IMR-90 (cell line): ENCODE results near the gene SMYD2. TPM values are rescaled to one million over a fixed set of nuclear protein-coding genes. Genes with fewer than 3 reads are reported as not detected.

Experiments
- ATAC-seq: fragments of 200-7000 bp; cut with Tn5 transposase; 2 replicates; pipeline ENCODE4 v1.9.1; 2020; ENCODE audit warnings: low read depth, mild to moderate bottlenecking, moderate library complexity
- BruUV-seq: library from RNA; stranded (reverse); fragments of 400-500 nt; replicated peaks from 2 replicates; lab custom pipeline; 2021; lab: Mats Ljungman, UMichigan
- CTCF ChIA-PET: fragments of 300-600 bp; formaldehyde crosslinking; extraction: SDS; loops from one replicate; lab custom pipeline; 2021; ENCODE audit warnings: antibody characterized with exemption; lab: Yijun Ruan, JAX
- POLR2A ChIA-PET: fragments of 300-600 bp; sonication (Branson Sonifier 250); formaldehyde crosslinking; loops from one replicate; lab custom pipeline; 2022; ENCODE audit warnings: antibody characterized with exemption; ENCODE audit not compliant: unreplicated experiment; lab: Charles Lee
- DNase-seq: peaks from one replicate; pipeline ENCODE4 v3.0.0; 2013
- H2AFZ ChIP-seq: replicated peaks from 2 replicates; pipeline ENCODE3; 2013; ENCODE audit warnings: low read length, mild to moderate bottlenecking; ENCODE audit not compliant: poor library complexity
- H2AK5ac ChIP-seq: 2 replicates; pipeline ENCODE4 v1.6.1; 2013; ENCODE audit warnings: low read depth, low read length, inconsistent platforms
- H2AK9ac ChIP-seq: replicated peaks from 2 replicates; pipeline ENCODE3; 2013; ENCODE audit warnings: mild to moderate bottlenecking, low read depth, low read length, moderate library complexity; ENCODE audit not compliant: poor library complexity
- H2BK120ac ChIP-seq: 2 replicates; pipeline ENCODE4 v1.6.1; 2013; ENCODE audit warnings: low read depth, low read length, inconsistent platforms
- H2BK15ac ChIP-seq: 3 replicates; pipeline ENCODE4 v1.6.1; 2013; ENCODE audit warnings: low read depth, low read length, inconsistent platforms
- H2BK20ac ChIP-seq: 2 replicates; pipeline ENCODE4 v1.6.1; 2013; ENCODE audit warnings: low read depth, mild to moderate bottlenecking, inconsistent platforms, low read length, moderate library complexity
- H2BK5ac ChIP-seq: 2 replicates; pipeline ENCODE4 v1.6.1; 2013; ENCODE audit warnings: mild to moderate bottlenecking, low read depth, low read length, inconsistent platforms; ENCODE audit not compliant: poor library complexity, severe bottlenecking
- H3K14ac ChIP-seq: replicated peaks from 2 replicates; pipeline ENCODE4 v1.6.1; 2013; ENCODE audit warnings: low read depth, low read length, inconsistent platforms
- H3K18ac ChIP-seq: 2 replicates; pipeline ENCODE4 v1.6.1; 2013; ENCODE audit warnings: low read depth, low read length, control low read depth
- H3K23ac ChIP-seq: 2 replicates; pipeline ENCODE4 v1.6.1; 2013; ENCODE audit warnings: low read depth, low read length, inconsistent platforms
- H3K27ac ChIP-seq: 2 replicates; pipeline ENCODE4 v1.5.1; 2013; ENCODE audit warnings: mild to moderate bottlenecking, control low read depth, low read length; ENCODE audit not compliant: insufficient read depth
- H3K27me3 ChIP-seq: 2 replicates; pipeline ENCODE4 v1.6.1; 2013; ENCODE audit warnings: low read length; ENCODE audit not compliant: control insufficient read depth, insufficient read depth
- H3K36me3 ChIP-seq: 2 replicates; pipeline ENCODE4 v1.6.1; 2013; ENCODE audit warnings: low read length, mixed read lengths; ENCODE audit not compliant: control insufficient read depth, insufficient read depth
- H3K4ac ChIP-seq: 2 replicates; pipeline ENCODE4 v1.6.1; 2013; ENCODE audit warnings: low read depth, low read length, inconsistent platforms
- H3K4me1 ChIP-seq: 2 replicates; pipeline ENCODE4 v1.6.1; 2013; ENCODE audit warnings: low read length, mixed read lengths; ENCODE audit not compliant: control insufficient read depth, insufficient read depth
- H3K4me2 ChIP-seq: 2 replicates; pipeline ENCODE4 v1.6.1; 2013; ENCODE audit warnings: low read depth, mild to moderate bottlenecking, control low read depth, low read length, moderate library complexity
- H3K4me3 ChIP-seq: 2 replicates; pipeline ENCODE4 v1.5.1; 2013; ENCODE audit warnings: low read depth, mild to moderate bottlenecking, control low read depth, low read length, moderate library complexity; ENCODE audit not compliant: insufficient read depth
- H3K56ac ChIP-seq: 2 replicates; pipeline ENCODE4 v1.6.1; 2013; ENCODE audit warnings: low read length, inconsistent platforms; ENCODE audit not compliant: insufficient read depth; ENCODE audit errors: extremely low read depth
- H3K79me1 ChIP-seq, 2 experiments: 2 replicates each; pipeline ENCODE4 v1.6.1; 2013; ENCODE audit warnings: low read length in 2 of 2, inconsistent platforms in 1 of 2, low read depth in 1 of 2
- H3K9ac ChIP-seq: 2 replicates; pipeline ENCODE4 v1.6.1; 2013; ENCODE audit warnings: low read depth, low read length, control low read depth
- H3K9me1 ChIP-seq: 2 replicates; pipeline ENCODE4 v1.6.1; 2013; ENCODE audit warnings: low read length, inconsistent platforms; ENCODE audit not compliant: insufficient read depth
- H3K9me3 ChIP-seq: 2 replicates; pipeline ENCODE4 v1.6.1; 2013; ENCODE audit warnings: low read length; ENCODE audit not compliant: control insufficient read depth, insufficient read depth
- H4K20me1 ChIP-seq: 2 replicates; pipeline ENCODE4 v1.6.1; 2013; ENCODE audit warnings: low read length, inconsistent platforms; ENCODE audit not compliant: insufficient read depth
- H4K5ac ChIP-seq: 2 replicates; pipeline ENCODE4 v1.6.1; 2013; ENCODE audit warnings: mild to moderate bottlenecking, low read depth, low read length, control low read depth
- H4K8ac ChIP-seq, 2 experiments: 2 replicates each; pipeline ENCODE4 v1.6.1; 2013; ENCODE audit warnings: low read depth in 2 of 2, low read length in 2 of 2, control low read depth in 1 of 2, inconsistent platforms in 1 of 2
- H4K91ac ChIP-seq: 2 replicates; pipeline ENCODE4 v1.6.1; 2013; ENCODE audit warnings: low read depth, low read length, inconsistent platforms; ENCODE audit not compliant: insufficient read depth
- BHLHE40 ChIP-seq: fragments of 150-350 bp; IDR thresholded peaks from 2 replicates; pipeline ENCODE4 v1.6.1; 2016; ENCODE audit warnings: mild to moderate bottlenecking, low read depth, low read length
- CEBPB ChIP-seq: IDR thresholded peaks from 2 replicates; pipeline ENCODE4 v1.6.1; 2012; ENCODE audit warnings: low read depth, low read length, improper control_type of control experiment
- CTCF ChIP-seq: conservative IDR thresholded peaks from 2 replicates; pipeline ENCODE4 v1.5.1; 2012; ENCODE audit warnings: mild to moderate bottlenecking, low read depth, low read length, improper control_type of control experiment
- MAFK ChIP-seq: IDR thresholded peaks from 2 replicates; pipeline ENCODE4 v1.6.1; 2012; ENCODE audit warnings: low read depth, low read length, improper control_type of control experiment
- MAZ ChIP-seq: IDR thresholded peaks from 2 replicates; pipeline ENCODE4 v1.6.1; 2012; ENCODE audit warnings: low read depth, mild to moderate bottlenecking, low read length, improper control_type of control experiment, moderate library complexity, borderline replicate concordance
- NFE2L2 ChIP-seq: fragments of 150-350 bp; IDR thresholded peaks from 2 replicates; pipeline ENCODE4 v1.6.1; 2016; ENCODE audit warnings: low read depth, mild to moderate bottlenecking, low read length
- POLR2A ChIP-seq: IDR thresholded peaks from 2 replicates; pipeline ENCODE4 v1.6.1; 2012; ENCODE audit warnings: mild to moderate bottlenecking, low read depth, low read length
- RAD21 ChIP-seq: IDR thresholded peaks from 2 replicates; pipeline ENCODE4 v1.6.1; 2012; ENCODE audit warnings: low read length, improper control_type of control experiment
- RCOR1 ChIP-seq: IDR thresholded peaks from 2 replicates; pipeline ENCODE4 v1.6.1; 2012; ENCODE audit warnings: mild to moderate bottlenecking, low read length, improper control_type of control experiment; ENCODE audit not compliant: insufficient replicate concordance
- WGBS, 2 experiments: methylation state at CpG; one replicate each; pipeline versions ENCODE4 v1.1.5 to v1.1.7; 2013; ENCODE audit warnings: missing lambda C conversion rate in 2 of 2; ENCODE audit not compliant: insufficient read length in 1 of 2; ENCODE audit errors: extremely low coverage in 2 of 2; 5-methylcytosine and 5-hydroxymethylcytosine counted together
- dilution Hi-C: fragments of 300-500 bp; cut with HindIII; formaldehyde crosslinking; loops from one replicate; pipeline ENCODE4 v1.14.3; 2018; ENCODE audit warnings: low sequenced_read_pairs; ENCODE audit not compliant: unreplicated experiment
- in situ Hi-C: fragments of 300-500 bp; cut with MboI; formaldehyde crosslinking; loops from 3 replicates; pipeline ENCODE4 v1.14.3; 2019; ENCODE audit warnings: low sequenced_read_pairs, inconsistent platforms, mixed read lengths
- intact Hi-C: fragments of 100-400 bp; cut with micrococcal nuclease; formaldehyde crosslinking; loops from 2 replicates; pipeline ENCODE4 v1.10.0; 2022
- polyA plus RNA-seq, 3 experiments: library from polyadenylated mRNA; depleted of rRNA; stranded (reverse); fragments of >200 nt; gene quantifications; 2 replicates each; pipeline ENCODE4 v1.2.3, GENCODE V29; 2012; ENCODE audit warnings: low replicate concordance in 1 of 3
- total RNA-seq: library from RNA; depleted of rRNA; stranded (reverse); fragments of >200 nt; gene quantifications from 2 replicates; pipeline ENCODE4 v1.2.3, GENCODE V29; 2012
- TF ChIP-seq, protein P1 (sequence below): fragments of 150-350 bp; IDR thresholded peaks from 2 replicates; pipeline ENCODE4 v1.6.1; 2016; ENCODE audit warnings: low read depth, mild to moderate bottlenecking, low read length, moderate library complexity, borderline replicate concordance

Gene SMYD2
- total and polyA plus RNA-seq, 2 of the 4 experiments (the other 2 are of a cell fraction) = 32.7 to 61.7 TPM

GRCh38 chr1:214330715-214331114, 49.8 kb downstream of the SMYD2 start:
- no peak overlapping the region for H2AFZ ChIP-seq
- no peak overlapping the region for H4K8ac ChIP-seq
- no peaks in the 10 kb centered on the region for H3K9me3 ChIP-seq
- no peak overlapping the region for H4K5ac ChIP-seq
- no peak overlapping the region for H3K4ac ChIP-seq
- no peak overlapping the region for H2BK120ac ChIP-seq
- in situ Hi-C loops = loop anchor here (5.0 kb wide), 3 partner anchors 118 to 1197 kb away; no protein-coding TSS in a partner anchor
- H3K14ac ChIP-seq = no peak overlapping the region
- ATAC-seq (no peak), DNase-seq (no peak)
- no peak overlapping the region for H2AK5ac ChIP-seq
- H3K18ac ChIP-seq = no peak overlapping the region
- H3K56ac ChIP-seq = no peak overlapping the region
- H3K23ac ChIP-seq = no peak overlapping the region
- H3K4me1 ChIP-seq = peaks cover 5% of the 10 kb centered on the region
- no peak overlapping the region for H3K4me2 ChIP-seq
- POLR2A ChIA-PET = no interaction called here
- WGBS, 2 experiments = no CpG with 5 or more reads among the region's 12 CpGs
- CTCF ChIA-PET = interaction anchor here (1.0 to 7.9 kb wide), 6 partner anchors 69 to 1193 kb away, joined by 3 to 79 read pairs (median 9); no protein-coding TSS in a partner anchor
- H3K9ac ChIP-seq = no peak overlapping the region
- H4K91ac ChIP-seq = no peak overlapping the region
- no peaks in the 10 kb centered on the region; the same call in 1 of the 2 replicates for H3K9me1 ChIP-seq
- intact Hi-C loops = loop anchor here (10.0 kb wide), 2 partner anchors 224 to 814 kb away; partner anchors contain the start of gene PTPN14
- no peak overlapping the region for H2BK15ac ChIP-seq
- H3K4me3 ChIP-seq = no peak overlapping the region
- no peak overlapping the region for H2BK5ac ChIP-seq
- no peak overlapping the region for H2AK9ac ChIP-seq
- H2BK20ac ChIP-seq = no peak overlapping the region
- H3K27ac ChIP-seq = no peak overlapping the region
- no peaks in the 10 kb centered on the region for H3K27me3 ChIP-seq
- TF ChIP-seq, protein P1, sequence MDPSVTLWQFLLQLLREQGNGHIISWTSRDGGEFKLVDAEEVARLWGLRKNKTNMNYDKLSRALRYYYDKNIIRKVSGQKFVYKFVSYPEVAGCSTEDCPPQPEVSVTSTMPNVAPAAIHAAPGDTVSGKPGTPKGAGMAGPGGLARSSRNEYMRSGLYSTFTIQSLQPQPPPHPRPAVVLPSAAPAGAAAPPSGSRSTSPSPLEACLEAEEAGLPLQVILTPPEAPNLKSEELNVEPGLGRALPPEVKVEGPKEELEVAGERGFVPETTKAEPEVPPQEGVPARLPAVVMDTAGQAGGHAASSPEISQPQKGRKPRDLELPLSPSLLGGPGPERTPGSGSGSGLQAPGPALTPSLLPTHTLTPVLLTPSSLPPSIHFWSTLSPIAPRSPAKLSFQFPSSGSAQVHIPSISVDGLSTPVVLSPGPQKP = no peak
- no peak for TF ChIP-seq CEBPB
- TF ChIP-seq MAFK = no peak
- no peak for TF ChIP-seq BHLHE40
- TF ChIP-seq POLR2A = no peak
- no peak for TF ChIP-seq RCOR1
- TF ChIP-seq NFE2L2 = no peak
- no peak for TF ChIP-seq MAZ
- no peak for TF ChIP-seq RAD21
- no peak for TF ChIP-seq CTCF
- no peaks in the 10 kb centered on the region; the same call in 1 of the 2 replicates for H4K20me1 ChIP-seq
- BruUV-seq = no TSS peak
- peaks cover 0 to 15% of the 10 kb centered on the region in 2 experiments; a peak in 2 of 4 replicates for H3K79me1 ChIP-seq
- peaks cover 3% of the 10 kb centered on the region; the same call in 1 of the 2 replicates for H3K36me3 ChIP-seq
- dilution Hi-C loops = no loop called here
